B cell (primary cell): ENCODE data around the gene SLC29A3. TPM values are rescaled to one million over a fixed set of nuclear protein-coding genes. Genes with fewer than 3 reads are reported as not detected.

Source experiments
- ATAC-seq: fragments of 200-7000 bp; cut with Tn5 transposase; one replicate; pipeline ENCODE4 v1.10.0; 2021; ENCODE audit warnings: low read depth, mild to moderate bottlenecking, moderate number of reproducible peaks, moderate library complexity
- CTCF ChIA-PET: fragments of 350-600 bp; sonication (Branson Sonifier 250); formaldehyde crosslinking; loops from one replicate; lab custom pipeline; 2021; ENCODE audit warnings: antibody characterized with exemption, inconsistent platforms; lab: Charles Lee
- POLR2A ChIA-PET: fragments of 350-600 bp; sonication (Branson Sonifier 250); formaldehyde crosslinking; loops from one replicate; lab custom pipeline; 2021; ENCODE audit warnings: antibody characterized with exemption; lab: Charles Lee
- DNase-seq: peaks from one replicate; pipeline ENCODE4 v3.0.0; 2013
- H2AFZ ChIP-seq: 2 replicates; pipeline ENCODE4 v1.6.1; 2012; ENCODE audit warnings: mild to moderate bottlenecking, low read depth, low read length; ENCODE audit not compliant: insufficient read depth, poor library complexity, severe bottlenecking
- H3K27ac ChIP-seq, 2 donors: 1 replicate in 1 of 2; 2 replicates in 1 of 2; pipeline ENCODE4 v1.5.1; 2012 to 2013; ENCODE audit warnings: low read length in 2 of 2, mild to moderate bottlenecking in 2 of 2, moderate library complexity in 1 of 2
- H3K27me3 ChIP-seq, 4 experiments: fragments of 200-600 bp in 1 of 4; sonication (generic) in 1 of 4; replicated peaks in 1 of 4; 1 replicate in 2 of 4; 2 replicates in 2 of 4; pipeline versions ENCODE4 v1.6.1 to v1.7.0; 2013 to 2016; ENCODE audit warnings: low read length in 3 of 4, mild to moderate bottlenecking in 2 of 4, mixed read lengths in 1 of 4, moderate library complexity in 1 of 4; ENCODE audit not compliant: insufficient read depth in 4 of 4, control insufficient read depth in 3 of 4; ENCODE audit errors: control extremely low read depth in 1 of 4
- H3K36me3 ChIP-seq, 2 experiments: replicated peaks in 1 of 2; 1 replicate in 1 of 2; 2 replicates in 1 of 2; pipeline versions ENCODE4 v1.6.1 to v1.7.1; 2013; ENCODE audit warnings: low read length in 1 of 2; ENCODE audit not compliant: insufficient read depth in 2 of 2, control insufficient read depth in 1 of 2; ENCODE audit errors: control extremely low read depth in 1 of 2, extremely low read depth in 1 of 2
- H3K4me1 ChIP-seq, 2 donors: fragments of 200-600 bp in 1 of 2; sonication (generic) in 1 of 2; 1 replicate in 1 of 2; 2 replicates in 1 of 2; pipeline versions ENCODE4 v1.5.1 to v1.6.1; 2013 to 2017; ENCODE audit warnings: low read length in 2 of 2; ENCODE audit not compliant: control insufficient read depth in 2 of 2, insufficient read depth in 2 of 2
- H3K4me2 ChIP-seq: replicated peaks from 2 replicates; pipeline ENCODE3; 2012; ENCODE audit warnings: mild to moderate bottlenecking, low read depth, low read length; ENCODE audit not compliant: poor library complexity, severe bottlenecking
- H3K4me3 ChIP-seq, 5 experiments: fragments of 200-600 bp in 1 of 5; sonication (generic) in 1 of 5; 1 replicate in 3 of 5; 2 replicates in 2 of 5; pipeline versions ENCODE4 v1.5.1 to v1.7.0; 2011 to 2016; ENCODE audit warnings: low read length in 4 of 5, mild to moderate bottlenecking in 4 of 5, low read depth in 2 of 5, control low read depth in 1 of 5, moderate library complexity in 1 of 5; ENCODE audit not compliant: insufficient read depth in 1 of 5; ENCODE audit errors: control extremely low read depth in 1 of 5, extremely low read depth in 1 of 5
- H3K79me2 ChIP-seq: fragments of 200-600 bp; sonication (generic); one replicate; pipeline ENCODE4 v1.6.0; 2016; ENCODE audit warnings: low read length; ENCODE audit not compliant: control insufficient read depth, insufficient read depth
- H3K9ac ChIP-seq: fragments of 200-600 bp; sonication (generic); 2 replicates; pipeline ENCODE4 v1.6.1; 2017; ENCODE audit warnings: mild to moderate bottlenecking, low read length, moderate library complexity
- H3K9me3 ChIP-seq, 3 donors: one replicate each; pipeline versions ENCODE4 v1.6.1 to v1.7.1; 2013; ENCODE audit warnings: low read length in 2 of 3; ENCODE audit not compliant: control insufficient read depth in 2 of 3, insufficient read depth in 1 of 3; ENCODE audit errors: control extremely low read depth in 1 of 3
- H4K20me1 ChIP-seq: 2 replicates; pipeline ENCODE4 v1.6.0; 2012; ENCODE audit warnings: mild to moderate bottlenecking, low read length; ENCODE audit not compliant: insufficient read depth, control insufficient read depth, poor library complexity, severe bottlenecking
- H3K27ac Mint-ChIP-seq: one replicate; pipeline ENCODE4 v1.8.0; 2021; ENCODE audit warnings: mixed read lengths
- H3K27me3 Mint-ChIP-seq: one replicate; pipeline ENCODE4 v1.8.0; 2021; ENCODE audit warnings: mixed read lengths
- H3K4me1 Mint-ChIP-seq: one replicate; pipeline ENCODE4 v1.8.0; 2021; ENCODE audit warnings: mixed read lengths
- H3K4me3 Mint-ChIP-seq: one replicate; pipeline ENCODE4 v1.8.0; 2021; ENCODE audit warnings: mixed read lengths
- H3K9me3 Mint-ChIP-seq: one replicate; pipeline ENCODE4 v1.8.0; 2022; ENCODE audit warnings: mixed read lengths; ENCODE audit not compliant: insufficient read depth
- CTCF ChIP-seq: fragments of 200-600 bp; IDR thresholded peaks from one replicate; pipeline ENCODE4 v1.8.0; 2022; ENCODE audit warnings: antibody characterized with exemption, mild to moderate bottlenecking
- EZH2 ChIP-seq: IDR thresholded peaks from 2 replicates; pipeline ENCODE4 v1.6.1; 2012; ENCODE audit warnings: borderline replicate concordance, low read depth, mild to moderate bottlenecking, moderate library complexity, low read length; ENCODE audit not compliant: insufficient read depth, poor library complexity, severe bottlenecking
- WGBS: methylation state at CpG from one replicate; pipeline ENCODE4 v1.1.5; 2013; ENCODE audit warnings: missing lambda C conversion rate; ENCODE audit not compliant: insufficient coverage; 5-methylcytosine and 5-hydroxymethylcytosine counted together
- intact Hi-C: fragments of 100-400 bp; cut with micrococcal nuclease; formaldehyde crosslinking; loops from one replicate; pipeline ENCODE4 v1.10.0; 2022
- polyA plus RNA-seq: library from polyadenylated mRNA; depleted of rRNA; stranded (reverse); fragments of >200 nt; gene quantifications from 2 replicates; pipeline ENCODE4 v1.2.3, GENCODE V29; 2012
- total RNA-seq, 2 donors: library from RNA; stranded (reverse); fragments of 120-200 nt in 1 of 2; gene quantifications; 1 replicate in 1 of 2; 2 replicates in 1 of 2; pipeline versions ENCODE4 v1.2.3 to v1.2.4, GENCODE V29; 2013 to 2022

The SLC29A3 gene
- total and polyA plus RNA-seq, 2 donors (not counting 1 experiment from before 2014, with no cell fraction given) = 4.5 to 8.2 TPM

- no peak for DNase-seq
- H3K4me3 ChIP-seq = no peak overlapping the region
- CTCF ChIA-PET = interaction anchor here (1.1 to 2.8 kb wide), 2 partner anchors 262 to 400 kb away, joined by 4 to 15 read pairs; no protein-coding TSS in a partner anchor
Observed at GRCh38 chr10:71308244-71308643, 10.8 kb upstream of the SLC29A3 start.

GRCh38 chr10:71308985-71309384 is 10.1 kb upstream of the SLC29A3 start:
- ATAC-seq (no peak), DNase-seq (no peak)
- Histone ChIP-seq H4K20me1 (no peaks in the 10 kb centered on the region), H3K36me3 (no peaks in the 10 kb centered on the region), H3K79me2 (no peaks in the 10 kb centered on the region), H2AFZ (no peak overlapping the region), H3K27me3 (peaks cover 0 to 10% (median 0%) of the 10 kb centered on the region in 4 experiments), H3K9me3 (no peaks in the 10 kb centered on the region), H3K9ac (no peak overlapping the region), H3K4me1 (peaks cover 4 to 10% of the 10 kb centered on the region in 2 donors), H3K27ac (no peak overlapping the region), H3K4me2 (no peak overlapping the region), H3K4me3 (no peak overlapping the region)
- Mint-ChIP-seq H3K27ac (no peak overlapping the region), H3K4me3 (no peak overlapping the region), H3K27me3 (peaks cover 12% of the 10 kb centered on the region), H3K4me1 (peaks cover 6% of the 10 kb centered on the region), H3K9me3 (no peaks in the 10 kb centered on the region)
- TF ChIP-seq CTCF (no peak), EZH2 (no peak)
- whole genome bisulfite sequencing = 86% methylated on average over 2 of the region's 3 CpGs
- CTCF ChIA-PET = interaction anchor here (1.3 to 2.8 kb wide), 4 partner anchors 10 to 504 kb away, joined by 3 to 15 read pairs (median 4); partner anchors contain the start of gene SLC29A3
- POLR2A ChIA-PET = no interaction called here
- intact Hi-C loops = no loop called here

More at GRCh38 chr10:71308244-71308643, 10.8 kb upstream of the SLC29A3 start:
- Histone ChIP-seq H3K4me1 (peaks cover 4 to 10% of the 10 kb centered on the region in 2 donors), H3K79me2 (no peaks in the 10 kb centered on the region), H4K20me1 (no peaks in the 10 kb centered on the region), H3K27ac (no peak overlapping the region), H3K4me2 (no peak overlapping the region), H2AFZ (no peak overlapping the region), H3K9me3 (no peaks in the 10 kb centered on the region), H3K36me3 (no peaks in the 10 kb centered on the region), H3K9ac (no peak overlapping the region), H3K27me3 (peaks cover 0 to 6% (median 0%) of the 10 kb centered on the region in 4 experiments)
- Mint-ChIP-seq H3K4me3 (no peak overlapping the region), H3K9me3 (no peaks in the 10 kb centered on the region), H3K4me1 (peaks cover 6% of the 10 kb centered on the region), H3K27ac (no peak overlapping the region), H3K27me3 (peaks cover 13% of the 10 kb centered on the region)
- POLR2A ChIA-PET = no interaction called here
- WGBS = 80% methylated on average over 1 of the region's 2 CpGs
- TF ChIP-seq CTCF (no peak), EZH2 (no peak)
- intact Hi-C loops = no loop called here
- ATAC-seq = no peak
